Kidney epithelial cell (primary cell): ENCODE data around the gene ERC2. TPM values are rescaled to one million over a fixed set of nuclear protein-coding genes. Genes with fewer than 3 reads are reported as not detected.

Experiments used
- DNase-seq: peaks from one replicate; pipeline ENCODE4 v3.0.0-alpha.2; 2010; ENCODE audit warnings: low read depth
- H3K27me3 ChIP-seq: 2 replicates; pipeline ENCODE4 v1.6.0; 2011; ENCODE audit warnings: low read length; ENCODE audit not compliant: control insufficient read depth, insufficient read depth
- H3K36me3 ChIP-seq: 2 replicates; pipeline ENCODE4 v1.5.1; 2011; ENCODE audit warnings: low read length; ENCODE audit not compliant: control insufficient read depth, insufficient read depth
- H3K4me3 ChIP-seq: 2 replicates; pipeline ENCODE4 v1.5.1; 2011; ENCODE audit warnings: low read depth, mild to moderate bottlenecking, control low read depth, low read length
- CTCF ChIP-seq: IDR thresholded peaks from 2 replicates; pipeline ENCODE4 v1.5.1; 2011; ENCODE audit warnings: mild to moderate bottlenecking, moderate library complexity, low read length, control low read depth, inconsistent platforms; ENCODE audit not compliant: insufficient read depth, poor library complexity, severe bottlenecking
- total RNA-seq: library from RNA; depleted of rRNA; stranded (reverse); fragments of >200 nt; gene quantifications from 2 replicates; pipeline ENCODE4 v1.2.3, GENCODE V29; 2015

ERC2 gene
- total RNA-seq, 1 donor from 2014 or later = 17.0 TPM

GRCh38 chr3:55484801-55485791 lies 983.2 kb downstream of the ERC2 start:
- H3K4me3 ChIP-seq = peak overlapping the region; percentile 70
- TF ChIP-seq CTCF = peak; percentile 83
- no peak for DNase-seq
- no peaks in the 10 kb centered on the region for H3K36me3 ChIP-seq
- H3K27me3 ChIP-seq = no peaks in the 10 kb centered on the region

DNA sequence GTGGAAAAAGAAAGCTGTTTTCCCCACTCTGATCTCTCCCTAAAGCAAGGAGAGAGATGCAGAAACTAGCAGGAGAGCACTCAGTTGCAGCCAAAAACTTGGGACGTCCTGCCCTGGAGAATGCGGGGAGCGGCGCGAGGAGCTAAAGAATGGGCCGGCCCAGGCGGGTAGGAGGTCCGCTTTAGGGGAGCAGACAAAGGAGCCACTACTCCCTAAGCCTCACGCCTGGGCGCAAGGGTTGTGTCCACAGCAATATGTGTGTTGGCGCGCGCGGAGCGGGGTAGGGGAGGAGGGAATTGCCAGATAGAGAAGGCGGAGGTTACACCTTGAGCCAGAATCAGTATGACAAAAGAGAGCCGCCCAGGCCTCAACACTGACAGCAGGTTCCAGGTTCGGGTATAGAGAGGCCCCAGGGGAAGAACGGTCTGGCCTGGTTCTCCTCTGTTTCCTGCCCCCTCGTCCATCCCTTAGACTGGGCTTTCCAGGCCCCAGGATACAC lies 984.0 kb downstream of the ERC2 start:
- H3K4me3 ChIP-seq = peak overlapping the region; percentile 70
- no peaks in the 10 kb centered on the region for H3K36me3 ChIP-seq
- TF ChIP-seq CTCF = no peak
- H3K27me3 ChIP-seq = no peaks in the 10 kb centered on the region
- DNase-seq = no peak

DNA sequence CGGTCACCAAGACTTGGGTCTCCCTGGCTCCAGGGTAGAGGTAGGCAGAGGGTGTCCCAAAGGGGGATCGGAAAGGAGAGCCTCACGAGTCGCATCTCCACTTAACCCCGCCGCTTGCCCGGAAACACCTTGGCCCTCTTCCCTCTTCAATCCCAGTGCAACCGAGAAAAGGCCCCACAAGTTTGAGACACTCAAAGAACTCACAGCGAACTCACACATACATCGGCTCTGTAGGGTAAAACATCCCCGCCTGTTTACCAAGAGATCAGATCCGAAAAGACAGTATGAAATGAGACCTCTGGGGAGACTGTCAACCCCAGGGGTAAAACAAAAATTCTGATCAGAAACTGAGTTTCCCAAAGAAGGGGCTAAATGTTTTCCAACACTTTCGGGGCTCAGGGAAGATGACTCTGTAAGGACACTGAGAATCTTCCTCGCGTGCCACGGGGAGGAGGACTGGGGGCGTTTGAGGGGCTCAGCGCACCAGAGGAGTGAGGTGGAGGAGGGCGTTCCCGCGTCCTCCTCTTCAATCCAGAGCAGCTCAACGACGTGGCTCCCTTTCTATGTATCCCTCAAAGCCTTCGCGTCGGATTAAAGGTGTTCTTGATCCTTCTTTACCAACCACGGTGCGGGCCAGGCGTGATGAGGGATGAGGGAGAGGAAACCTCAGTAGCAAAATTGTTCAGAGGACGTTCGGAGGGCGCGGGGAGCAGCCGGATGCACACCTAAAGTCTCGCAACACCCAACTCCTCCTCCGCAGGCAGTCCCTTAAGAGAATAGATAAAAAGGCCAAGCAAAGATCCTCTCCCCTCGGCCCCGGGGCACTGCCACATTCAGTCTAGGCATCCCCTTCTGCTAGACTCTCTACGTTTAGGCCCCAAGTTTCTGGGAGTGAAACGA lies 984.8 kb downstream of the ERC2 start:
- Histone ChIP-seq H3K4me3 (no peak overlapping the region), H3K36me3 (no peaks in the 10 kb centered on the region), H3K27me3 (no peaks in the 10 kb centered on the region)
- DNase-seq = no peak
- no peak for TF ChIP-seq CTCF

- no peaks in the 10 kb centered on the region for H3K36me3 ChIP-seq
- no peaks in the 10 kb centered on the region for H3K27me3 ChIP-seq
- TF ChIP-seq CTCF = no peak
- DNase-seq = no peak
- H3K4me3 ChIP-seq = peak overlapping the region; percentile 54
These were observed 985.6 kb downstream of the ERC2 start for GRCh38 chr3:55482496-55483195.

GRCh38 chr3:55481744-55482495 lies 986.3 kb downstream of the ERC2 start:
- peak; percentile 45 for TF ChIP-seq CTCF
- no peaks in the 10 kb centered on the region for H3K27me3 ChIP-seq
- no peaks in the 10 kb centered on the region for H3K36me3 ChIP-seq
- peak overlapping the region; percentile 54 for H3K4me3 ChIP-seq
- DNase-seq = no peak
